ENCODE results near the gene CHMP1A.
"Not testable (repeated sequence)": the region's sequence is repeated elsewhere in the genome, so short reads cannot be mapped to it uniquely, and the experiment has no call there.

CHMP1A gene

GRCh38 chr16:89691986-89692569 lies 34.6 kb upstream of the CHMP1A start:
- no peak for DNase-seq

GRCh38 chr16:89691231-89691985 lies 33.9 kb upstream of the CHMP1A start:
- DNase-seq, result no peak

- no peak for DNase-seq
Observed at GRCh38 chr16:89690392-89690901, 32.9 kb upstream of the CHMP1A start.

- DNase-seq, result not testable (repeated sequence)
Observed at GRCh38 chr16:89689621-89690020, 32.1 kb upstream of the CHMP1A start.

- no peak for DNase-seq
Observed at GRCh38 chr16:89689142-89689541, 31.6 kb upstream of the CHMP1A start.

- peak; percentile 55 for DNase-seq
Observed at GRCh38 chr16:89688395-89688794, 30.9 kb upstream of the CHMP1A start.

GRCh38 chr16:89687092-89687940 lies 29.8 kb upstream of the CHMP1A start:
- peak; percentile 51 for DNase-seq

- DNase-seq, result peak; percentile 93
Observed at GRCh38 chr16:89686520-89687091, 29.1 kb upstream of the CHMP1A start, which contains the start of gene CDK10. CDK10 (plus strand) TSS chr16:89686689; CDS start chr16:89686711, 22 bp downstream.

GRCh38 chr16:89685916-89686315 lies 28.4 kb upstream of the CHMP1A start:
- DNase-seq, result no peak

GRCh38 chr16:89678258-89678657 lies 20.8 kb upstream of the CHMP1A start:
- peak; percentile 11 for DNase-seq

GRCh38 chr16:89672177-89672941 lies 14.9 kb upstream of the CHMP1A start:
- DNase-seq, result no peak

GRCh38 chr16:89671565-89671964 lies 14.1 kb upstream of the CHMP1A start:
- not testable (repeated sequence) for DNase-seq

GRCh38 chr16:89670496-89671431 lies 13.3 kb upstream of the CHMP1A start:
- DNase-seq, result no peak

- DNase-seq, result no peak
Observed at GRCh38 chr16:89669755-89670154, 12.2 kb upstream of the CHMP1A start.

- no peak for DNase-seq
Observed at GRCh38 chr16:89668790-89669158, 11.3 kb upstream of the CHMP1A start.

GRCh38 chr16:89667633-89668032 lies 10.1 kb upstream of the CHMP1A start:
- no peak for DNase-seq

GRCh38 chr16:89667000-89667399 lies 9.5 kb upstream of the CHMP1A start:
- DNase-seq, result peak; percentile 12

- DNase-seq, result not testable (repeated sequence)
Observed at GRCh38 chr16:89664238-89664637, 6.7 kb upstream of the CHMP1A start.

- no peak for DNase-seq
Observed at GRCh38 chr16:89661215-89661614, 3.7 kb upstream of the CHMP1A start.

GRCh38 chr16:89660146-89660545 lies 2.6 kb upstream of the CHMP1A start:
- DNase-seq, result no peak

Data from NCI-H2171 treated with DMSO at 0.1 percent for 48 hours (cell line).